H1 (cell line): ENCODE data around the gene TECTB.

Source experiments
- CHD2 ChIP-seq: IDR thresholded peaks from 2 replicates; pipeline ENCODE4 v1.6.1; 2012; ENCODE audit warnings: low read length, improper control_type of control experiment
- CTCF ChIP-seq, 3 experiments: IDR thresholded peaks; 1 replicate in 2 of 3; 2 replicates in 1 of 3; pipeline versions ENCODE4 v1.5.1 to v1.6.1; 2011; ENCODE audit warnings: low read length in 3 of 3, mild to moderate bottlenecking in 3 of 3, inconsistent platforms in 2 of 3, low read depth in 1 of 3, moderate library complexity in 1 of 3; ENCODE audit not compliant: insufficient read depth in 1 of 3; ENCODE audit errors: control extremely low read depth in 1 of 3
- EZH2 ChIP-seq: fragments of 200-600 bp; sonication (generic); IDR thresholded peaks from 2 replicates; pipeline ENCODE4 v1.7.1; 2012; ENCODE audit warnings: low read depth, mild to moderate bottlenecking, moderate library complexity, low read length, inconsistent platforms; ENCODE audit not compliant: severe bottlenecking
- GABPA ChIP-seq: IDR thresholded peaks from 2 replicates; pipeline ENCODE4 v1.6.1; 2011; ENCODE audit warnings: mild to moderate bottlenecking, low read length, moderate library complexity, borderline replicate concordance; ENCODE audit not compliant: insufficient read depth
- POLR2A ChIP-seq, 2 experiments: IDR thresholded peaks; 1 replicate in 1 of 2; 2 replicates in 1 of 2; pipeline ENCODE4 v1.6.1; 2011; ENCODE audit warnings: low read depth in 2 of 2, low read length in 2 of 2, mild to moderate bottlenecking in 2 of 2; ENCODE audit errors: control extremely low read depth in 1 of 2
- POLR2AphosphoS5 ChIP-seq: IDR thresholded peaks from 2 replicates; pipeline ENCODE4 v1.6.1; 2011; ENCODE audit warnings: low read depth, low read length
- RBBP5 ChIP-seq: IDR thresholded peaks from 2 replicates; pipeline ENCODE4 v1.7.1; 2012; ENCODE audit warnings: low read depth, mild to moderate bottlenecking, inconsistent platforms, low read length, moderate library complexity, borderline replicate concordance
- SIN3A ChIP-seq, 2 experiments: IDR thresholded peaks in 1 of 2; conservative IDR thresholded peaks in 1 of 2; 2 replicates each; pipeline ENCODE4 v1.6.1; 2011 to 2012; ENCODE audit warnings: low read length in 2 of 2, improper control_type of control experiment in 1 of 2, low read depth in 1 of 2, mild to moderate bottlenecking in 1 of 2
- SP1 ChIP-seq: IDR thresholded peaks from 2 replicates; pipeline ENCODE4 v1.6.1; 2011; ENCODE audit warnings: low read depth, low read length

GRCh38 chr10:112335111-112335867 lies 52.1 kb downstream of the TECTB start:
- TF ChIP-seq POLR2AphosphoS5 (no peak), CTCF (IDR thresholded peaks at IDR 0.05; ENCODE audit: control extremely low read depth in 1 of 3, insufficient read depth in 1 of 3, low read depth in 1 of 3, low read length in 3 of 3) (no peak), SP1 (no peak), SIN3A (conservative IDR thresholded peaks at IDR 0.05 in 1 of 2, IDR thresholded peaks at IDR 0.05 in 1 of 2; ENCODE audit: low read depth in 1 of 2, low read length in 2 of 2) (no peak), POLR2A (IDR thresholded peaks at IDR 0.05; ENCODE audit: control extremely low read depth in 1 of 2, low read depth in 2 of 2, low read length in 2 of 2) (no peak), GABPA (no peak), EZH2 (no peak), RBBP5 (no peak), CHD2 (no peak)
